Measurements from ENCODE around the gene SEC62. TPM values are rescaled to one million over a fixed set of nuclear protein-coding genes. Genes with fewer than 3 reads are reported as not detected.

Gene SEC62, protein sequence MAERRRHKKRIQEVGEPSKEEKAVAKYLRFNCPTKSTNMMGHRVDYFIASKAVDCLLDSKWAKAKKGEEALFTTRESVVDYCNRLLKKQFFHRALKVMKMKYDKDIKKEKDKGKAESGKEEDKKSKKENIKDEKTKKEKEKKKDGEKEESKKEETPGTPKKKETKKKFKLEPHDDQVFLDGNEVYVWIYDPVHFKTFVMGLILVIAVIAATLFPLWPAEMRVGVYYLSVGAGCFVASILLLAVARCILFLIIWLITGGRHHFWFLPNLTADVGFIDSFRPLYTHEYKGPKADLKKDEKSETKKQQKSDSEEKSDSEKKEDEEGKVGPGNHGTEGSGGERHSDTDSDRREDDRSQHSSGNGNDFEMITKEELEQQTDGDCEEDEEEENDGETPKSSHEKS
- total RNA-seq (2014; rRNA removed): 32.1 and 35.8 TPM in 2 replicates
- polyA plus RNA-seq (2012): 44.8 TPM

DNA sequence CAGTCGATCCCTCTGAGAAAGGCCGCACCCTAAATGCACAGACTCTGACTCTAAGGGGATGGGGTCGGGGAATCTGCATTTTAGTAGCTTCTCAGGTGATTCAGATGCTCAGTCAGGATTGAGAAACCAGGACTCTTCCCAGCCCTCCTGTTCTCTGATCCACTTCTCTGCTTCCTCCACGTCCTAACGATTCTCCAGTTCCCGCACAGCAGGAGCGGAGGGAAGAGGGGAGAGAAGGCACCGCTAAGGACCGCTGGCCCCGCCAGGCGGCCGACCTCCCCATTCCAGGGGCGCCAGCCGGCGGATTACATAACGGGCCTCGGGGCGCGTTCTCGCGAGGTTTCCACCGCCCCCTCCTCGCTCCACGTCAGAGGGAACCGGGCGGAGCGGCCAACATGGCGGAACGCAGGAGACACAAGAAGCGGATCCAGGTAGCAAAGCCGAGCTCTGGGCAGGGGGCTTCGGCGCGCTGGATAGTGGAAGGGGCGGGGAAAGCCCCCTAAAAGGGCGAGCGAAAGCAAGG, at the start of gene SEC62:
Gene SEC62 (plus strand): TSS at position 380 of the 523 bp plus-strand sequence. CDS start 16 bp downstream, at position 396.
- DNase-seq (ENCODE audit: low read depth): peak; percentile 85

DNA sequence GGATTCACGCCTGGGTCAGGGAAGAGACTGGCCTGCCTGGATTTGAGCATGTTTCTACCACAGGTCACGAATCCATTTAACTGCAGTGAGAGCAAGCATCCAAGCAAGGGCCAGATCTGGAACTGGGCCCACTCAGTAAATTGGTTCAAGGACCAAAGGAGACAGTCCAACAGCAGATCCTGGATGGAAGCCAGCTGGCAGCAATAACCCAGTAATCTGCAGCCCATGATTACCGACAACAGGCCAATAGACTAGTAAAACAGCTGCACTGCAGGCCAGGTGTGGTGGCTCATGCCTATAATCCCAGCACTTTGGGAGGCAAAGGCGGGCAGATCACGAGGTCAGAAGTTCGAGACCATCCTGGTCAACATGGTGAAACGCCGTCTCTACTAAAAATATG, 43.4 kb upstream of the SEC62 start:
- DNase-seq (ENCODE audit: low read depth): no peak

DNA sequence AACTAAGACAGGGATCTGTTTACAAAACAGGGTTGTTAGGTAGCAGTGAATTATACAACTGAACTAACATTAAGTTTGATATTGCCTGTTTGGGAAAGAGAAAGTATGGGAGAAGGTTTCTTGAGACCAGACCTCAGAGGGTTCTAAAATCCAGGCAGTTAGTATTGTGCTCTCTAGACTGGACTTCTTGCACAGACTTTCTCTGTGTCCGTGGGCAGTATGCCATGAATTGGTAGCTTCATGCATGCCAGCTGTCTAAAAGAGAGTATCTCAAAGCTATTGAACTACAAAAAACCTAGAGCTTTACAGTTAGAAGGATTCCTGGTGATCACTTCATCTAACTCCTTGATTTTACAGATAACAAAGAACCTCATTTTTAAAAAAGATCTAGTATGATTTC, 42.8 kb upstream of the SEC62 start:
- DNase-seq (ENCODE audit: low read depth): no peak

DNA sequence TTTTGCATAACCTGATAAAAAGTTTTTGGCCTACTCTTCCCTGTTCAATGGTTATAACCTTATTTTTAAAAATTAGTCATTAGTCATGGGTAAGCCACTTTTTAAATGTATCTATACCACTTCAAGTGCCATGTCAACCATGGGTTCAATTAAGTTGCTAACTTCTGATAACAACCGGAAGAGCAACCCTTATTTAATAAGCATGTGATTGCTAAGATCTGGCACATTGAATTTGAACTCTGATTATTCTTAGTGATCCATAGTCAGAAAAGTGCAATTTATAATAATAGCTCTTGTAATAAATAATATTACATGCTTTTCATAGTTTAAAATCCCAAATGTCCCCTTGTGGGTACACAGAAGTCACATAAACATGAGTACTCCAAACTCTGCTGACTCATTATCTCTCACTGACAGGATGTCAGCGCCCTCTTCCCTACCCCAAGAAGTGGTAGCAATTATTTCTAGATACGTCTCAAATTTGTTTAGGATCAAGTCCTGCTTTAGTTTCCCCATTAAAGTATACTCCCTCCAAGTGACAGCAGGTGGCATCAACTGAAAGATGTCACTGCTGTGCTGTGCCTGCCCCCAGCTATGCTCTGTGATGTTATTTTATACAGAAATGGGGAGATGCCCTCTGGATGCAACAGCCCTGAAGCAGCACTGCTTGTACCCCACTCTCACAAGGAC, 36.6 kb upstream of the SEC62 start:
- no peak for DNase-seq (ENCODE audit: low read depth)

DNA sequence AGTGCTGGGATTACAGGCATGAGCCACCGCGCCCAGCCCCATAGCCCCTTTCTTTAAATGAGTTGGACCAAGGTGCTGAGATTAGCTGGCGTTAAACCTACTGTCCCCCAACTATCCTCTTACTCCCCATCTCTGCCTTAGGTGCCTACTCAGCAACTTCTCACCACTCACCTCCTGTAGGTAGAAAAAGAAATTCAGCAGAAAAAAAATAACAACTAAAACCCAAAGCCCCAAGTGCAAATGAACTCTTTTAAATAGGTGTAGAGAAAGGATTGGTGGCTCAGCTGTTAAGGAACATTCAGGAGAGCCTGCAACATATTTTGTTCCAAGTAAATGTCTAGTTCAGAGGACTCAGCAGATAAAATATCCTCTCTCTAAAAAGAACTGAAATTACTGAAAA, 35.8 kb upstream of the SEC62 start:
- no peak for DNase-seq (ENCODE audit: low read depth)

DNA sequence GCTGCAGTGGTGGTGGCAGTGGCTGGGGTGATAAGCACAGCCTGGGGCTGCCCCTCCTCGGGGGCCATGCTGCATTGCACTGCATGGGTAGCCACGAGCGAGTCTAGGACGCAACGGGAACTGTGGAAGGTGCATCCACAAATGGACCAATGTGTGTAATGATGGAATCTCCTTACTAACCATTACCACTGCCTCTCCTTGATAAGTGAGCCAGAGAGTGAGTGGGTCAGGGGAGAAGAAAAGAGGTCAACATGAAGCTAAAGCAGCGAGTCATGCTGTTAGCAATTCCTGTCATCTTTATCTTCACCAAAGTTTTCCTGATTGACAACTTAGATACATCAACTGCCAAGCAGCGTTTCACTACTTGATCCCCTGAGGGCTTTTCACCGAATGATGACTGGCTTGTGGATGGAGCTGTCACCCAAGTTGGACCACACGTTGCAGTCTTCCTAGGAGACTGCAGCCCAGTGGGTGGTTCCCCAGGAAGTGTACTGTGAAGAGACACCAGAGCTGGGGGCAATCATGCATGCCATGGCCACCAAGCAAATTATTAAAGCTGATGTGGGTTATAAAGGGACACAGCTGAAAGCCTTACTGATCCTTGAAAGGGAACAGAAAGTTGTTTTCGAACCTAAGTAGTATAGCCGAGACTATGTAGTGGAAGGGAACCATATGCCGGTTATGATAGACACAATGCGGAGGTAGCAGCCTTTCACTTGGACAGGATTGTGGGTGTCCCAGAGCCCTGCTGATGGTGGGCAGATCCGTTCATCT, 34.7 kb upstream of the SEC62 start:
- no peak for DNase-seq (ENCODE audit: low read depth)

DNA sequence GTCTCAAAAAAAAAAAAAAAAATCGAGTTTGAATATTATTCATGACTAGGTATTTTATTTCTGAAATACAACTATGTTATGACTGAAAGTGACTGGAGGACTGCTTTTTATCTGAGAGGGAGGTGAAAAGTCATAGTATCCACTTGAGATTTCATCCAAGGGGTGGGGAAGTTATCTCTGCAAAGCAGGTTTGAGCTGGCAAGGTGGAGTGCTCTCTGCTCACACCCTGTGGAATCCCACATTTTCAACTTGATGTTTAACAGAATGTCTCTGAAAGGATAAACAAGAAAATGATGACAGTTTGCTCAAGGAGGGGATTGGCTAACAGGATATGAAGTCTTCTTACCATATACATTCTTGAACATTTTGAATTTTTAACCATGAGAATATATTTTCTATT, 27.3 kb upstream of the SEC62 start:
- DNase-seq (ENCODE audit: low read depth): no peak

DNA sequence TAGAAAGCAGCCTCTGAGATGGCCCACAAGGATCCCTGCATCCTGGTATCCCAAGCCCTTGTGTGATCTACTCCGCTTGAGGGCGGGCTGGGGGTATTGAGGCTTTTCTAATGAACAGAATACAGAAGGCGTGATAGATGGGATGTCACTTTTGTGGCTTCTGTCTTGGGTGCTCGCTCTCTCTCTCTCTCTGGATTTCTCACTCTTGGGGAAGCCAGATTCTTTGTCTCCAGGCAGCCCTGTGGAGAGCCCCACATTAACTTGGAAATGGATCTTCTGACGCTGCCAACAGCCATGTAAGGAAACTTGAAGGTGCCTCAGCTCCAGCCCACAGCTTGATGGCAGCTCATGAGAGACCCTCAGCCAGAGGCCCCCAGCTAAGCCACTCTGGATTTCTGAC, 26.9 kb upstream of the SEC62 start:
- DNase-seq (ENCODE audit: low read depth): no peak

DNA sequence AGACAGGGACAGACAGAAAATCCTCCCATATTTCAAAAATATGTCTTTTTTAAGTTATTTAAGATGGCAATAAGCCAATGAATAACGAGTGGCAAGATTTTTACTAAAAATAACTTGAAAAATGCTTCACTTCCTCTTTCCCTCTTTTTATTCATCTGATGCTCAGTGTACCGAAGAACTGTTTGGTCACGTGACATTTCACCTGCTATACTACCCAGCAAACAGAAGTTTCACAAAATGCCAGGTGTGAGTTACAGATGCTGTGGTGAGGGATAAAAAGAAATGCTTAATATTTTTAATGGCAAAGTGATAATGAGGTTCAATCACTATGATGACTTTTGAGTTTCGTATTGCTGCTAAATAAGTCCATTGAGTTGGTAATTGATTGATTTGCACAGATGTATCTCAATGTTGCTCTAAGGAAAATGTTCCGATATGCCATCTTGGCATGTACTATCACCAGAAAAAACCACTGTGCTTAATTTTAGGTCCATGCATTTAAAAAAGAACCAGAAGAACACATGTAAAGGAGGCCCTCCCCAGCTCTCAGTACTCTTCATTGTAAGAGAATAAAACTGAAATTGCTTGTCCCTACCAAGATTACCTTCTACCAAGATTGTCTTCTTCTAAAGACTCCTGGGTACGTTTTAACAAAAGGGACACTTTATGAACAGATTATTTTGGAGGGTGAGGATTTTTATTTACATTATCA, 26.0 kb upstream of the SEC62 start:
- no peak for DNase-seq (ENCODE audit: low read depth)

DNA sequence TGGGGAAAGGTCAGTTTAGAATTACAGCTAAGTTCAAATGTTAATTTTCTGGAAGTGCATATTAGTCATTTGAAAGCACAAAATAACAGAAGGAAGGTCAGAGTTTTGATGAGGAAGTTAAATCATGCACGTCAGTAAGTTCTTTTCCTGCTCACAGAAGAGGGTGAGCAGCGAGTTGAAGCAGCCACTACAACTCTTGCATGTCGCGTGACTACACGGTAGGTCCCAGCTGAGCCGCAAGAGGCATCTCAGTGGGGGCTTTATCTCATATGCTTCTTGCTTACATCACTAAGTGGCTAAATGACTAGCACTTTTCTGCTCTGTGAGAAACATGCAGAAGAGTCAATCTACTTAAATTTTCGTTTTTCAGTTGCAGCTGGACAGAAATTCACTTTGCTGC, 21.3 kb upstream of the SEC62 start:
- DNase-seq (ENCODE audit: low read depth): no peak

DNA sequence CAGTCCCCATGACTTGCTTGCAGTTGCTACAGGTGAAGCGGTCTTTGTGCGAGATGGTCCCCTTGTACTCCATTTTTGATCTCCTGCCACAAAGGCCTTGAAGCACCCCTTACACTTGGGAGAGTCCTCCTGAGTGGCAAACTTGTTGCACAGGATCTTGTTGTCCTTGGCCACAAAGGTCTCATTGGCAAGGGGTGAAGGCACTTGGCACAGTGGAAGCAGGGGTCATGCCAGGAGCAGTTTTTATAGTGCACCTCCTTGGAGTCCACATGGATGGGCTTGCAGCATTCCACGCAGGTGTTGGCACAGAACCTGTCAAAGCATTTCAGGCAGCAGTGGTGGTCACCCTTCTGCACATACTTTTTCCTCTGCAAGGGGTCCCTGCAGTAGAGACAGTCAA, 20.3 kb upstream of the SEC62 start:
- no peak for DNase-seq (ENCODE audit: low read depth)

DNA sequence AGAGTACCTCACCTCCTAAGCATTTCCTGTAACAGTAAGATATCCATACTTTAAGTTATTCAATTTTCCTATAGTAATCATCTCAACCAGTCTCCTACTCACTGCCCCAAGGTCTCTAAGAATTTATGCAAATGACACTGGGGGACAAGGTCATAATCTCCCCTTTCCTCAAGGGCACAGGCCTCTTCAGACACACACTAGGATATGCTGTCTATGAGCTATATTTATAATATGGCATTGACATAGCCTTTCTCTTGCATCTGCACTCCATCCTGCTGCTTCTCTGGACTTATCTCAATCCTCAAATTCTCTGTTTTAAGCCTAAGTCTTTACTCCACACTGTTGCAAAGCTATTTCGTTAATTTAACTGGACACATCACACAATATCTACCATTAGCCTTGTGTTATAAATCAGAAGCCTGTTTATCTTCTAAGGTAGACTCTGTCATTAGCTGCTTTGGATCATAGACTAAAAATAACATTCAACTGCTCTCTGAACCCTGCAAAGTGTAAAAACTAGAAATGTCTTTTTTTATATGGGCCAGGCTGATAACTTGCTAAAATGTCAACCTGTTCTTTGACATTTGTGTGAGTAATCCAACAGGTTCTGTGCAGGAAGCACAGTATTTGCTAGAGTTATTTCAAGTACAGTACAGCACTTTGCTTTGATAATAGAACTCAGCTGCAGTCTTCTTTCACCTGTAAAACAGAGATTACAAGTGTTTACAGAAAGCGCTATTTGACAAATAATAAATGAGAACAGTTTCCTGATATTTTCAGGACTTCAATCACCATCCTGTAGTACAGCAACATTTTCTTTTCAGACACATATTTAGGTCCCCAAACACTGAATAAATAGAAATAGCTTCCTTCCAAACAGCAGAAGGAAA, 17.8 kb upstream of the SEC62 start:
- DNase-seq (ENCODE audit: low read depth): no peak

DNA sequence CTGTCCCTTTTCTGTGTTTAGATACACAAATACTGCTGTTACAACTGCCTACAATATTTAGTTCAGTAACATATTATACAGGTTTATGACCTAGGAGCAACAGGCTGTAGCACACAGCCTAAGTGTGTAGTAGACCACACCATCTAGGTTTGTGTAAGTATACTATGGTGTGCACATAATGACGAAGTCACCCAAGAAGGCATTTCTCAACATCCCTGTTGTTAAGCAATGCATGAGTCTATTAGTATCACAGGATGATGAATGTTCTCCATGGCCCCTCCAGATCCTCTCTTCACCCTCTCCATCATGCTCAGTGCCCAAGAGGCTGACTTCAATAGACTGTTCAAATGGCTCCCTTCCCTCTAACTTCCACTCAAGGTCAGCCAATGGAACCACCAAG, 14.6 kb upstream of the SEC62 start:
- no peak for DNase-seq (ENCODE audit: low read depth)

DNA sequence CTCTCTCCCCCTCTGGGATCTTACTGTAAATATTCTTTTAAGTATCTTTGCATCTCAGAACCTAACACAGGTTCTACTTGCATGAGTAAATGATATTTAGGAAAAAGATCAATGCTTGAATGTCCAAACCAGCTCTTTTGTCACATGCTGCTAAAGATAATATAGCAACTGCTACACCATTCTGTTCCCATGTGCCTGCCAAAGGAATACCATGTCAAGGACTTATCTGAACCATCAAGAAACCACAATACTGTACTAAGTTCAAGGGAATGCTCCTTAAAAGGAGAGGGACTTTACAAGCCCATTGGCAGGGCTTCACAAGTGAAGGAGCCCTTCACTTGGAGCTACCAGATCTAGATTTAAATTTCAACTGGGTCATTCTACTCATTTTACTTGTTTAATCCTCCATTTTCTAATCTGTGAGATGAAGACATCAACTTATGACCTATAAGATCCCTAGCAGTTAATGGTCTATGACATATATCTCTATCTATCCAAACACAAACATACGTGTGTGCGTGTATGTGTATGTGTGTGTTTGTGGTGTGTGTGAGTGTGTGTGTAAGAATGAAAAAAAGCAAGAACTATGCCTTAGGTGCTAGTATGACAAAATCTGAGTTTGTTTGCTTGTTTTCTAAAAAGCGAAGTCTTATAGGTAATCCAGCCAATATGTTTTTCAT, 13.0 kb upstream of the SEC62 start:
- DNase-seq (ENCODE audit: low read depth): no peak

DNA sequence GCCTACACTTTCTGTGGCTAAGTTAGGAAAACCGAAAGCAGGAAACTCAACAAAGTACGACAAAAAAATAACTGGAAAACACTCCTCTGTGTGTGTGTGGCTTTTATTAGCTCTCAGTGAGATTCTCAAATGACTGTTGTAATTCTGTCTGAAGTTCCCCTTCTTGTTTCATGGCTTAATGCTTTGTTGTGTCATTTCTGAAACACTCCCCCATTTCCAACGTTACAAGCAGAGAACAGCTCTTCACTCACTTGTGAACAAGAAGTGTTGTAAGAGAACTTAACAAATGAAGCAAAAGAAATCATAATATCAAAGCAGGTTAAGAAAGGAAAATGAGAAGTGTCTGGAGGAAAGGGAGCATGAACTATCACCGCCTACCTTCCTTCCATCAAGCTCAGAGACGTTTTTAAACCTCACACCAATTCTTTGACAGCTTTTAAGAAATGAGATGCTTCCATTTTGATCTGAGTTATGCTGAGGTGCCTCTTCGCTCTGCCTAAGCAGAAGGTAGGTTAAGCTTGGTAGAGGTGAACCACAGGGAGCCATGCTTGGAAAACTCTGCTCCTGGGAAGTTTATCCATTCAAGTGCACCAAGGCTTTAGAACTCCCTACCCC, 12.4 kb upstream of the SEC62 start:
- no peak for DNase-seq (ENCODE audit: low read depth)

DNA sequence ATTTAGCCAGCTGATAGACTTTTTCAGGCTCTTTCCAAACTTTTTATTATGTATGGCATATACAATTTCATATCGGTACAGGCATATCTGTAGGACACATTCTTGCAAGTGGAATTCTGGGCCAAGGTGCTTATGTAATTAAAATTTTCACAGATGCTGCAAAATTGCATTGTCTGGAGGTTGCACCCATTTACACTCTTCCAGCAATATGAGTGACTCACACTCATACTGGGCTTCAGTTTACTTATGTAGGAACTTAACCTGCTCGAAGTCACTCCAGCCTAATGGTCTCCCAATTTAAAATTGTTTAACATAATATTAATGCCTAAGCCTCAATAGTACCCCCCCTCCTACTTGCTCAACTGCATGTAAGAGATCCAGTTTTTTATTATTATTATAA, 11.2 kb upstream of the SEC62 start:
- no peak for DNase-seq (ENCODE audit: low read depth)

DNA sequence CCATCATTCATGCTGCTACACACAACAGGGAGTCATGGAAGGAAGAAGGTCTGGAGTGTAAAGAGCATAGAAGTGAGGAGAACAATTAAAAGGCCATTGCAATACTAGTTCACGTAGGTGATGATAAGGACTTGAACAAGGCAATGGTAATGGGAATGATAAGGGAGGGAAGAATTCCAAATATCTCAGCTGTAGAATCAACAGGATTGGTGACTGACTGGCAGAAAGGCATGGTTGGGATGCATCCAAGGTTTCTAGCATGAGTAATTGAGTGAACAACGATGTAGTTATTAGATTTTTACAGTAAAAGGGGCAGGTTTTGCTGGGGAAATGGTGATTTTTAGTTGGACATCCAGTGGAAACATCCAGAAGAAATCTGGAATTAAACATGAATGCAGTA, 2.4 kb upstream of the SEC62 start:
- no peak for DNase-seq (ENCODE audit: low read depth)

DNA sequence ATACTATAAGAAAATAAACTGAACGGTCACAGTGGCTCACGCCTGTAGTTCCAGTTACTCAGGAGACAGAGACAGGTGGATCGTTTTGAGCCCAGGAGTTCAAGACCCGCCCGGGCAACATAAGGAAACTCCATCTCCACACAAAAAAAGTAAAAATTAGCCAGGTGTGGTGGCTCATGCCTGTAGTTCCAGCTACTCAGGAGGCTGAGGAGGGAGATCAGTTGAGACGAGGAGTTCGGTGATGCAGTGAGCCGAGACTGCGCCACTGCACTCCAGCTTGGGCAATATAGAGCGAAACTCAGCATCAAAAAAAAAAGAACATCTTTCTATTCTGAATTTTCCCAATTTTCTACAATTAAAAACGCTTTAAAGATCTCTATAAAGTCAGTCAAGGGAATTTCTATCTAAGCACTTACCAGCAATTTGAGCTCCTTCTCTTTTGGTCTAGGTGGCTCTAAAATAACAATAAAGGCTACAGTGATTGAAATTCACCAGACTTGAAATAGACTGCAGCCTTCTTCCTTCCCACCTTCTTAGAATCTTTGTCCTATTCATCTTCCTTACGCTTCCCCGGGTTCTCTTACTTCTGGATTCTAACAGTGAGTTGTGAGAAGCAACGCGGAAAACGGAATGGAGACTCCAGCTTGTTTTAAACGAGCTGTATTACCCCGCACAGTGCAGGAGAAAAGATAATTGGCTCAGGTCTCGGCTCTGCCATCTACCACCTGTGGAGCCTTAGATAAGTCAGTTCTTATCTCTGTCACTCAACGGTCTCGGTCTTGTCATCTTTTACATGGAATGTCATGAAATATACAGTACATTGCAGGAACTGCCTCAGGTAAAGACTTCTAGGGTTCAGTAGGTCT, 812 bp upstream of the SEC62 start:
- no peak for DNase-seq (ENCODE audit: low read depth)
